ENCODE results near the gene ZNF578. TPM values are rescaled to one million over a fixed set of nuclear protein-coding genes. Genes with fewer than 3 reads are reported as not detected.

ZNF578 gene
- 36.6 TPM for total RNA-seq

DNA sequence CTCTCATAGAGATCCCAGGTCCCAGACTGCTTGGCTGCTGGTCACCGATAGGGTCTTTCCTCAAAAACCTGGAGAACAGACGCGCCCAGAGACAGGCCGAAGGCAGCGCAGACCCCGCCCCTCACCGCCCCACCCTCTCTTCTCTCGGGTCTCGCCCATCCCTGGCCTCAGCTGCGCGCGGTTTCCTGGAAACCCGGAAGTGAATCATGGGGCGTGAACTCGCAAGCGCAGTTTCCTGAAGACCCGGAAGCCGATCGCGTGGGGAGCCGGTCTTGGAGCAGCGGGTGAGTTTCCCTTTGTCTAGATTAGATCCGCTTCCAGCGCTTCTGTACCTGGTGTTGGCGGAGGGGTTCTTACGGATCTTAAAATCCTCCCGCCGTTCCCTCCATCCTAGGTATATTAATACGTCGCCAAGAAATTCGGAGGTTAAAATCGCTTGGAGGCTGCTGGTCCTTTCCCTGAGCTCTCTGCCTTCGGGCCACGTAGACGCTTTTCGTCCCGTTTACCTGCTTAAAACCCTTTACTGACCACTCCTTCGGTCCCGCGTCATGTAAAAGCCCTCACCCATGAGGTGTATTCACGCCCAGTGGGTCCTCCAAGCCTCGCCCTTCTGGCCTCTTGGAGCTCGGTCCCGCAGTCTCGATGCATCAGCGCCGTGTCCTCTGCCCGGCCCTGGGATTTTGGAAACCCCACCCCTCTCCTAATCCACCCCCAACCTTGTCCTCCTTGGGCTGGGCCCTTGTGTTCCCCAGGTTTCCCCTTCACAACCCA, at the start of gene ZNF578:
ZNF578 (plus strand) TSS at position 230 of the 771 bp plus-strand sequence. CDS start 48,293 bp downstream, outside the sequence.

GRCh38 chr19:52428937-52429336, 24.4 kb upstream of the ZNF578 start, which contains the start of gene ZNF534:
TSS of gene ZNF534 (plus strand) at chr19:52429148. CDS start at chr19:52431475, 2,327 bp downstream.

DNA sequence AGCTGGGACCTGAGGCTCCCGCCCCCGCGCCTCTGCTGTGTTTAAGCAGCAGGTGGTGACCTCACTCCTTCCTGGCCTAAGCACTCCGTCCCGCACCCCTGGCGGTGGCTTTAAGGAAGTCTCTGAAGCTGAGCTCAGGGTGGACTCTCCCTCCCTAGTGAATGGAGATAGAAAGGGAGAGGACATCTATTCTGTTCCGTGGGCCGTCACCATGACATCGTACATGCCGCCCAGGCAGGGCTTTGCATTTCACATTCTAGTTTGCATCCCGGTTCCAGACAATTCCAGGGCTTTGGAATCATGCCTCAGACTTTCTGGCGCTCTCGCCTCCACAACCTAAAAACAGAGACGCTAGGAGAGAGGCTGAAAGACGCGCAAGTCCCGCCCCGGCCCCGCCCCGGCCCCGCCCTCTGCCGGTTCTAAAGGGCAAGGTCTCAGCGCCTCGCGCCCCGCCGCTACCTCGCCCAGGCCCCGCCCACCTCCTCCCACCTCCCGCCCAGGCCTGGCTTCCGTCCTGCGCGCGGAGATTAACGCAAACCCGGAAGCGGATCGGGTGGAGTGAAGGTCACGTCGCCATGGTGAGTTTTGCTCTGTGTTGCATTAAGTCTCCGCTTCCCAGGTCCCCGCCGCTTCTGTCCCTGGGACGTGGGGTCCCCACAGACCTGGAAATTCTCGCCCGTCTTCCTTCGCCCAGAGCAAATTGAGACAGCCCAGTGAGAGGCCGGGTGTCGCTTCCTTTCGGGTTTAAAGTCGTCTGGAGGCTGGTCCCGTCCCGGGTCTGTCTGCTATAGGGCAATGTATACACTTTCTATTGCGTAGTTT, 74.0 kb downstream of the ZNF578 start, which contains the start of gene ZNF808:
ZNF808 (plus strand) TSS at position 535 of the 822 bp plus-strand sequence. CDS start 15,617 bp downstream, outside the sequence.

Other genes starting within 250 kb of the ZNF578 start
- 19.1 TPM for gene ZNF766, start 184.0 kb upstream of the ZNF578 start, total RNA-seq
- 14.7 TPM for gene ZNF480, start 156.4 kb upstream of the ZNF578 start, total RNA-seq
- 24.4 TPM for gene ZNF610, start 117.3 kb upstream of the ZNF578 start, total RNA-seq
- 122 TPM for gene ZNF880, start 83.6 kb upstream of the ZNF578 start, total RNA-seq
- gene ZNF528, start 55.7 kb upstream of the ZNF578 start, total RNA-seq = 138 TPM
- gene ZNF534, start 24.4 kb upstream of the ZNF578 start, total RNA-seq = 9.4 TPM
- 48.5 TPM for gene ZNF808, start 74.1 kb downstream of the ZNF578 start, total RNA-seq
- gene ZNF701, start 116.7 kb downstream of the ZNF578 start, total RNA-seq = 41.3 TPM
- 107 TPM for gene ZNF83, start 184.8 kb downstream of the ZNF578 start, total RNA-seq

Measured in parietal lobe (tissue), 1 donor.